ENCODE data around the gene NIN.

- TF ChIP-seq, protein P1, sequence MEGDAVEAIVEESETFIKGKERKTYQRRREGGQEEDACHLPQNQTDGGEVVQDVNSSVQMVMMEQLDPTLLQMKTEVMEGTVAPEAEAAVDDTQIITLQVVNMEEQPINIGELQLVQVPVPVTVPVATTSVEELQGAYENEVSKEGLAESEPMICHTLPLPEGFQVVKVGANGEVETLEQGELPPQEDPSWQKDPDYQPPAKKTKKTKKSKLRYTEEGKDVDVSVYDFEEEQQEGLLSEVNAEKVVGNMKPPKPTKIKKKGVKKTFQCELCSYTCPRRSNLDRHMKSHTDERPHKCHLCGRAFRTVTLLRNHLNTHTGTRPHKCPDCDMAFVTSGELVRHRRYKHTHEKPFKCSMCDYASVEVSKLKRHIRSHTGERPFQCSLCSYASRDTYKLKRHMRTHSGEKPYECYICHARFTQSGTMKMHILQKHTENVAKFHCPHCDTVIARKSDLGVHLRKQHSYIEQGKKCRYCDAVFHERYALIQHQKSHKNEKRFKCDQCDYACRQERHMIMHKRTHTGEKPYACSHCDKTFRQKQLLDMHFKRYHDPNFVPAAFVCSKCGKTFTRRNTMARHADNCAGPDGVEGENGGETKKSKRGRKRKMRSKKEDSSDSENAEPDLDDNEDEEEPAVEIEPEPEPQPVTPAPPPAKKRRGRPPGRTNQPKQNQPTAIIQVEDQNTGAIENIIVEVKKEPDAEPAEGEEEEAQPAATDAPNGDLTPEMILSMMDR (IDR thresholded peaks at IDR 0.05 in 8 of 11, conservative IDR thresholded peaks at IDR 0.05 in 3 of 11), result no peak
- no peak for TF ChIP-seq POLR2AphosphoS5 (IDR thresholded peaks at IDR 0.05)
Observed at GRCh38 chr14:50736932-50737419, 94.0 kb downstream of the NIN start.
